GM12878 (cell line): ENCODE measurements around the gene MXRA8. TPM values are rescaled to one million over a fixed set of nuclear protein-coding genes. Genes with fewer than 3 reads are reported as not detected.

Experiments used
- ATAC-seq: fragments of 200-7000 bp; cut with Tn5 transposase; 3 replicates; pipeline ENCODE4 v1.9.1; 2020; ENCODE audit warnings: mild to moderate bottlenecking, moderate library complexity
- BruUV-seq: library from RNA; stranded (reverse); fragments of 400-500 nt; replicated peaks from 2 replicates; lab custom pipeline; 2021; lab: Mats Ljungman, UMichigan
- CTCF ChIA-PET: fragments of 300-600 bp; sonication (Branson Sonifier 250); formaldehyde crosslinking; extraction: SDS; loops from one replicate; lab custom pipeline; 2021; ENCODE audit warnings: inconsistent platforms; lab: Yijun Ruan, JAX
- POLR2A ChIA-PET: fragments of 350-600 bp; formaldehyde crosslinking; extraction: SDS; loops from one replicate; lab custom pipeline; 2021; ENCODE audit warnings: inconsistent platforms; lab: Charles Lee
- RAD21 ChIA-PET: fragments of 300-600 bp; sonication (Branson Sonifier 250); formaldehyde crosslinking; loops from one replicate; lab custom pipeline; 2023; ENCODE audit warnings: antibody characterized with exemption; ENCODE audit not compliant: unreplicated experiment; lab: Charles Lee
- SMC1A ChIA-PET: fragments of 300-600 bp; sonication (Branson Sonifier 250); formaldehyde crosslinking; loops from one replicate; lab custom pipeline; 2023; ENCODE audit not compliant: unreplicated experiment, uncharacterized antibody; lab: Charles Lee
- DNase-seq: peaks from one replicate; pipeline ENCODE4 v3.0.0-alpha.2; 2011; ENCODE audit warnings: low read depth, low spot score
- FAIRE-seq: peaks from 3 replicates; lab custom pipeline; 2011; peaks lifted over from hg19 to GRCh38; lab: Jason Lieb, UNC
- H2AFZ ChIP-seq: 2 replicates; pipeline ENCODE4 v1.6.0; 2011; ENCODE audit warnings: low read depth, low read length, control low read depth; ENCODE audit not compliant: control insufficient read depth
- H3K27ac ChIP-seq: 2 replicates; pipeline ENCODE4 v1.5.1; 2011; ENCODE audit warnings: control low read depth; ENCODE audit not compliant: control insufficient read depth, insufficient read depth
- H3K27me3 ChIP-seq, 2 experiments: replicated peaks in 1 of 2; 2 replicates each; pipeline versions ENCODE4 v1.6.0 to v1.6.1; 2011; ENCODE audit warnings: low read length in 1 of 2; ENCODE audit not compliant: control insufficient read depth in 2 of 2, insufficient read depth in 2 of 2
- H3K36me3 ChIP-seq, 2 experiments: 2 replicates each; pipeline ENCODE4 v1.5.1; 2011; ENCODE audit warnings: low read length in 1 of 2; ENCODE audit not compliant: control insufficient read depth in 2 of 2, insufficient read depth in 2 of 2
- H3K4me1 ChIP-seq: 2 replicates; pipeline ENCODE4 v1.6.1; 2011; ENCODE audit warnings: mild to moderate bottlenecking, low read length, moderate library complexity, mixed read lengths; ENCODE audit not compliant: control insufficient read depth, insufficient read depth
- H3K4me2 ChIP-seq: 2 replicates; pipeline ENCODE4 v1.6.0; 2011; ENCODE audit warnings: control low read depth; ENCODE audit not compliant: control insufficient read depth, insufficient read depth
- H3K4me3 ChIP-seq: fragments of 200-600 bp; sonication (generic); 2 replicates; pipeline ENCODE4 v1.5.1; 2016
- H3K79me2 ChIP-seq: 2 replicates; pipeline ENCODE4 v1.6.0; 2011; ENCODE audit warnings: low read length; ENCODE audit not compliant: control insufficient read depth, insufficient read depth
- H3K9ac ChIP-seq: 2 replicates; pipeline ENCODE4 v1.8.0; 2011; ENCODE audit warnings: low read length, control low read depth, mixed read lengths; ENCODE audit not compliant: control insufficient read depth, insufficient read depth
- H3K9me3 ChIP-seq: replicated peaks from 3 replicates; pipeline ENCODE4 v1.5.1; 2011; ENCODE audit warnings: mild to moderate bottlenecking, low read length; ENCODE audit not compliant: control insufficient read depth, insufficient read depth
- H4K20me1 ChIP-seq: 2 replicates; pipeline ENCODE4 v1.6.0; 2011; ENCODE audit not compliant: control insufficient read depth, insufficient read depth
- ETV6 ChIP-seq, 2 experiments: fragments of 450-650 bp in 1 of 2; IDR thresholded peaks in 1 of 2; conservative IDR thresholded peaks in 1 of 2; 2 replicates each; pipeline ENCODE4 v1.6.1; 2014; ENCODE audit warnings: antibody characterized with exemption in 1 of 2, borderline replicate concordance in 1 of 2, low read depth in 1 of 2, mild to moderate bottlenecking in 1 of 2, moderate library complexity in 1 of 2
- FOXK2 ChIP-seq: fragments of 450-650 bp; IDR thresholded peaks from 2 replicates; pipeline ENCODE4 v1.6.1; 2017; ENCODE audit warnings: mild to moderate bottlenecking, moderate library complexity
- GATAD2B ChIP-seq: fragments of 450-650 bp; conservative IDR thresholded peaks from 2 replicates; pipeline ENCODE4 v1.6.1; 2017; ENCODE audit warnings: low read depth, mild to moderate bottlenecking, moderate library complexity
- NBN ChIP-seq: fragments of 450-650 bp; IDR thresholded peaks from 2 replicates; pipeline ENCODE4 v1.6.1; 2016
- RB1 ChIP-seq: fragments of 450-650 bp; formaldehyde crosslinking; IDR thresholded peaks from 2 replicates; pipeline ENCODE4 v1.6.1; 2017; ENCODE audit warnings: mild to moderate bottlenecking, borderline replicate concordance
- TBL1XR1 ChIP-seq: IDR thresholded peaks from 2 replicates; pipeline ENCODE4 v1.6.1; 2012; ENCODE audit warnings: low read depth, low read length, improper control_type of control experiment
- ZBED1 ChIP-seq: IDR thresholded peaks from 2 replicates; pipeline ENCODE4 v1.6.1; 2016; ENCODE audit warnings: borderline replicate concordance
- ZBTB4 ChIP-seq: fragments of 450-650 bp; formaldehyde crosslinking; IDR thresholded peaks from 2 replicates; pipeline ENCODE4 v1.4.0; 2022; ENCODE audit warnings: mild to moderate bottlenecking, moderate library complexity
- WGBS: methylation state at CpG from one replicate; pipeline ENCODE4 v1.1.6; 2016; ENCODE audit warnings: low lambda C conversion rate; ENCODE audit not compliant: insufficient replicate concordance, insufficient coverage; ENCODE audit errors: missing lambda C conversion rate; 5-methylcytosine and 5-hydroxymethylcytosine counted together
- in situ Hi-C: fragments of 300-500 bp; cut with MboI; formaldehyde crosslinking; loops from 9 replicates; pipeline ENCODE4 v1.14.3; 2018; ENCODE audit warnings: mixed read lengths
- intact Hi-C: fragments of 100-400 bp; cut with micrococcal nuclease; formaldehyde crosslinking; loops from one replicate; pipeline ENCODE4 v1.14.2; 2022; ENCODE audit not compliant: unreplicated experiment
- polyA plus RNA-seq, 11 experiments: library from polyadenylated mRNA; depleted of rRNA in 4 of 11; unstranded in 6 of 11; stranded (reverse) in 5 of 11; fragments of >200 nt; fragmentation: Nextera tagmentation in 4 of 11; fragmentation: Illumina TruSeq in 1 of 11; extraction: Ambion mirVana in 4 of 11; extraction: Trizol in 1 of 11; gene quantifications; 1 replicate in 1 of 11; 2 replicates in 10 of 11; pipeline versions ENCODE4 v1.2.1 to v1.2.3, GENCODE V29; 2011 to 2016; ENCODE audit warnings: inconsistent platforms in 2 of 11, missing spikeins in 2 of 11, low read depth in 1 of 11
- total RNA-seq, 4 experiments: library from RNA; depleted of rRNA in 3 of 4; stranded (reverse); fragments of >200 nt in 3 of 4; fragmentation: Illumina TruSeq in 1 of 4; extraction: Trizol in 1 of 4; gene quantifications; 2 replicates each; pipeline versions ENCODE4 v1.2.1 to v1.2.3, GENCODE V29; 2013 to 2021
- TF ChIP-seq, protein P1 (sequence below): fragments of 150-350 bp; IDR thresholded peaks from 2 replicates; pipeline ENCODE4 v1.6.1; 2016; ENCODE audit warnings: low read depth, low read length
- TF ChIP-seq, protein P2 (sequence below): fragments of 450-650 bp; IDR thresholded peaks from 2 replicates; pipeline ENCODE4 v1.6.1; 2017; ENCODE audit warnings: mild to moderate bottlenecking, moderate library complexity

Gene MXRA8
- total and polyA plus RNA-seq, 10 of the 15 experiments (the other 5 are each of a cell fraction or from before 2014, with no cell fraction given) = 0.11 to 0.54 (median 0.21) TPM; not detected in 6

DNA sequence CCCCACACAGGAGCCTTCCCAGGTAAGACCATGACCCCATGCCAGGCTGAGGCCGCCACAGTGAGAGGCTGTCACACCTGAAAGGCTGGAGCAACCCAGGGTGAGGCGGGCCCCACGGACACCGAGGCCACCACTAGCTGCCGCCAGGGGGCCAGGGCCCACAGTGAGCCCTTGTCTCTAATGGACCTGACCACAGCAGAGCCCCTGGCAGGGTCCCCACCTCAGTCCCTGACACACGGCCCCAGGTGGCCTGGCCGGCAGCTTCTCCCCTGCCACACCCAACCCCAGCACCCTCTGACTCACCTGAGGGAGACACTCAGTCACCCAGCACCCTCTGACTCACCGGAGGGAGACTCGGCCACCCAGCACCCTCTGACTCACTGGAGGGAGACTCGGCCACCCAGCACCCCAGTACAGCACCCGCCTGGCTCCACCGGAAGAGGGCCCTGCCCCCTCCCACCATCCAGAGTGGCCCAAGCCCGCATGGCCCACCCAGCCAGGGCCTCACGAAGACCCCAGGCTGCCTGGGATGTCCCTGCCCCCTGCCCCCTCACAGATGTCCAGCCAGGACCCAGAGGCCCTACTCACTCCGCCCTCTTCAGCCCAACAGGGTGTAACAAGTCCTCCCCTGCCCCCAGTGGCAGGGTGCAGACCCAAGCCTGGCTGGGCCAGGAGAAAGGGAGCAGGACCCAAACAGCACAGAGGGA is 13.5 kb downstream of the MXRA8 start (continued):
- no peak for TF ChIP-seq ZBTB4 (CRISPR knock-in tag)

DNA sequence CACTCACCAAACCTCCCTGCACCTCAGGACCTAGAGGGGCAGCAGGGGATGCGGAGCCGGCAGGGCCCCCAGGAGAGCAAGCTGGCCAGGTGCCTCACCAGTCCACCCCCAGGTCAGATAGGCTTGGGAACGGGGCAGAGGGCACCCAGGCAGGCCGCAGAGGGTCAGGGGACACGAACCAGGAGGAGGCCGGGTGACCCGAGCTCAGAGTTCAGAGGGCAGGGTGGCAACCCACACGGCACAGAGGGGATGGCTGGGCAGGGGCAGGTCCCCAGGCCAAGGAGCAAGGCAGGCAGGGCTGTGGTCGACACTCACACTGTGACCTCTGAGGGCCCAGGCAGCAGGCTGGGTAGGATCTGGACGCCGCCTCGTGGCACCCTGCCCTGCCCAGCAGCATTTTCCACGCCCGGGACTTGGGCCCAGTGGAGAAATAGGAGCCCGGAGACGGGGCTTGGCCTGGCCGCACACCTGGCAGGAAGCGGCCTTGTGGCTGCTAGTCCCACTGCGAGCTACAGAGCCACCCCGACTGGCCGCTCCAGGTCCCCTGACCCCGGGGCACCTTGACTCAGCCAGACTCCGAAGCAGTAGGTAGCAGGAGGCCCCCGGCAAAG is 14.4 kb downstream of the MXRA8 start:
- WGBS = 98% methylated on average over 23 of the region's 24 CpGs
- Histone ChIP-seq H3K27ac (no peak overlapping the region), H3K79me2 (peaks cover 2% of the 10 kb centered on the region), H3K9me3 (no peaks in the 10 kb centered on the region), H3K4me3 (no peak overlapping the region), H3K36me3 (peaks cover 0 to 3% of the 10 kb centered on the region in 2 experiments), H3K27me3 (no peaks in the 10 kb centered on the region), H3K4me2 (no peak overlapping the region), H4K20me1 (no peaks in the 10 kb centered on the region), H3K9ac (no peak overlapping the region), H2AFZ (no peak overlapping the region), H3K4me1 (peaks cover 6% of the 10 kb centered on the region; the same call in 1 of the 2 replicates)
- in situ Hi-C loops = no loop called here
- ATAC-seq (no peak), FAIRE-seq (no peak), DNase-seq (no peak)
- intact Hi-C loops = no loop called here
- RAD21 ChIA-PET = no interaction called here
- CTCF ChIA-PET = no interaction called here
- POLR2A ChIA-PET = interaction anchor here (0.5 to 0.6 kb wide), 2 partner anchors 50 to 536 kb away, joined by 4 read pairs; no protein-coding TSS in a partner anchor
- no TSS peak for BruUV-seq
- SMC1A ChIA-PET = no interaction called here
- TF ChIP-seq ETV6 (conservative IDR thresholded peaks at IDR 0.05 in 1 of 2, IDR thresholded peaks at IDR 0.05 in 1 of 2; ENCODE audit: borderline replicate concordance in 1 of 2, low read depth in 1 of 2) (no peak), ZBED1 (no peak), NBN (no peak), TBL1XR1 (no peak), GATAD2B (no peak), FOXK2 (no peak), RB1 (no peak)
- TF ChIP-seq, protein P1, sequence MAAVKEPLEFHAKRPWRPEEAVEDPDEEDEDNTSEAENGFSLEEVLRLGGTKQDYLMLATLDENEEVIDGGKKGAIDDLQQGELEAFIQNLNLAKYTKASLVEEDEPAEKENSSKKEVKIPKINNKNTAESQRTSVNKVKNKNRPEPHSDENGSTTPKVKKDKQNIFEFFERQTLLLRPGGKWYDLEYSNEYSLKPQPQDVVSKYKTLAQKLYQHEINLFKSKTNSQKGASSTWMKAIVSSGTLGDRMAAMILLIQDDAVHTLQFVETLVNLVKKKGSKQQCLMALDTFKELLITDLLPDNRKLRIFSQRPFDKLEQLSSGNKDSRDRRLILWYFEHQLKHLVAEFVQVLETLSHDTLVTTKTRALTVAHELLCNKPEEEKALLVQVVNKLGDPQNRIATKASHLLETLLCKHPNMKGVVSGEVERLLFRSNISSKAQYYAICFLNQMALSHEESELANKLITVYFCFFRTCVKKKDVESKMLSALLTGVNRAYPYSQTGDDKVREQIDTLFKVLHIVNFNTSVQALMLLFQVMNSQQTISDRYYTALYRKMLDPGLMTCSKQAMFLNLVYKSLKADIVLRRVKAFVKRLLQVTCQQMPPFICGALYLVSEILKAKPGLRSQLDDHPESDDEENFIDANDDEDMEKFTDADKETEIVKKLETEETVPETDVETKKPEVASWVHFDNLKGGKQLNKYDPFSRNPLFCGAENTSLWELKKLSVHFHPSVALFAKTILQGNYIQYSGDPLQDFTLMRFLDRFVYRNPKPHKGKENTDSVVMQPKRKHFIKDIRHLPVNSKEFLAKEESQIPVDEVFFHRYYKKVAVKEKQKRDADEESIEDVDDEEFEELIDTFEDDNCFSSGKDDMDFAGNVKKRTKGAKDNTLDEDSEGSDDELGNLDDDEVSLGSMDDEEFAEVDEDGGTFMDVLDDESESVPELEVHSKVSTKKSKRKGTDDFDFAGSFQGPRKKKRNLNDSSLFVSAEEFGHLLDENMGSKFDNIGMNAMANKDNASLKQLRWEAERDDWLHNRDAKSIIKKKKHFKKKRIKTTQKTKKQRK = no peak
- TF ChIP-seq, protein P2, sequence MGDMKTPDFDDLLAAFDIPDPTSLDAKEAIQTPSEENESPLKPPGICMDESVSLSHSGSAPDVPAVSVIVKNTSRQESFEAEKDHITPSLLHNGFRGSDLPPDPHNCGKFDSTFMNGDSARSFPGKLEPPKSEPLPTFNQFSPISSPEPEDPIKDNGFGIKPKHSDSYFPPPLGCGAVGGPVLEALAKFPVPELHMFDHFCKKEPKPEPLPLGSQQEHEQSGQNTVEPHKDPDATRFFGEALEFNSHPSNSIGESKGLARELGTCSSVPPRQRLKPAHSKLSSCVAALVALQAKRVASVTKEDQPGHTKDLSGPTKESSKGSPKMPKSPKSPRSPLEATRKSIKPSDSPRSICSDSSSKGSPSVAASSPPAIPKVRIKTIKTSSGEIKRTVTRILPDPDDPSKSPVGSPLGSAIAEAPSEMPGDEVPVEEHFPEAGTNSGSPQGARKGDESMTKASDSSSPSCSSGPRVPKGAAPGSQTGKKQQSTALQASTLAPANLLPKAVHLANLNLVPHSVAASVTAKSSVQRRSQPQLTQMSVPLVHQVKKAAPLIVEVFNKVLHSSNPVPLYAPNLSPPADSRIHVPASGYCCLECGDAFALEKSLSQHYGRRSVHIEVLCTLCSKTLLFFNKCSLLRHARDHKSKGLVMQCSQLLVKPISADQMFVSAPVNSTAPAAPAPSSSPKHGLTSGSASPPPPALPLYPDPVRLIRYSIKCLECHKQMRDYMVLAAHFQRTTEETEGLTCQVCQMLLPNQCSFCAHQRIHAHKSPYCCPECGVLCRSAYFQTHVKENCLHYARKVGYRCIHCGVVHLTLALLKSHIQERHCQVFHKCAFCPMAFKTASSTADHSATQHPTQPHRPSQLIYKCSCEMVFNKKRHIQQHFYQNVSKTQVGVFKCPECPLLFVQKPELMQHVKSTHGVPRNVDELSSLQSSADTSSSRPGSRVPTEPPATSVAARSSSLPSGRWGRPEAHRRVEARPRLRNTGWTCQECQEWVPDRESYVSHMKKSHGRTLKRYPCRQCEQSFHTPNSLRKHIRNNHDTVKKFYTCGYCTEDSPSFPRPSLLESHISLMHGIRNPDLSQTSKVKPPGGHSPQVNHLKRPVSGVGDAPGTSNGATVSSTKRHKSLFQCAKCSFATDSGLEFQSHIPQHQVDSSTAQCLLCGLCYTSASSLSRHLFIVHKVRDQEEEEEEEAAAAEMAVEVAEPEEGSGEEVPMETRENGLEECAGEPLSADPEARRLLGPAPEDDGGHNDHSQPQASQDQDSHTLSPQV = no peak
